Measurements from ENCODE around the gene DHRS4. TPM values are rescaled to one million over a fixed set of nuclear protein-coding genes. Genes with fewer than 3 reads are reported as not detected.
"Not testable (repeated sequence)": the region's sequence is repeated elsewhere in the genome, so short reads cannot be mapped to it uniquely, and the experiment has no call there.

The DHRS4 gene
- total RNA-seq, 2 experiments from 2014 or later = 6.6 to 6.7 TPM

GRCh38 chr14:24006471-24006816 lies 52.9 kb downstream of the DHRS4 start:
- peak overlapping the region; percentile 63 for H3K4me3 ChIP-seq (ENCODE audit: low read length)
- Mint-ChIP-seq H3K4me3 (peak overlapping the region; percentile 65), H3K4me1 (ENCODE audit: low read depth) (peaks cover 42% of the 10 kb centered on the region)
- H3K27me3 ChIP-seq (ENCODE audit: control insufficient read depth in 1 of 2, insufficient read depth in 2 of 2, low read length in 2 of 2); H3K27me3 Mint-ChIP-seq; H3K27ac Mint-ChIP-seq; H3K9me3 Mint-ChIP-seq; CTCF ChIA-PET; H3K36me3 Mint-ChIP-seq (ENCODE audit: low read depth); H3K9me3 ChIP-seq (ENCODE audit: control insufficient read depth in 1 of 2, insufficient read depth in 1 of 2, low read length in 2 of 2); DNase-seq; H3K27ac ChIP-seq (ENCODE audit: low read depth in 1 of 2, low read length in 2 of 2); H3K36me3 ChIP-seq (ENCODE audit: insufficient read depth, low read length); intact Hi-C loops (cut with DNase I, micrococcal nuclease): not testable (repeated sequence)
- POLR2A ChIA-PET = interaction anchor here (1.3 to 2.8 kb wide), 3 partner anchors 88 to 108 kb away, joined by 4 to 9 read pairs (median 5); partner anchors contain the start of genes DCAF11, NRL and PCK2
- peak; percentile 5 for ATAC-seq (ENCODE audit: poor library complexity)
- peaks cover 11% of the 10 kb centered on the region for H3K4me1 ChIP-seq (ENCODE audit: insufficient read depth, low read length)

GRCh38 chr14:24006817-24007652 lies 53.5 kb downstream of the DHRS4 start:
- H3K36me3 Mint-ChIP-seq (ENCODE audit: low read depth); H3K9me3 ChIP-seq (ENCODE audit: control insufficient read depth in 1 of 2, insufficient read depth in 1 of 2, low read length in 2 of 2); H3K36me3 ChIP-seq (ENCODE audit: insufficient read depth, low read length); H3K9me3 Mint-ChIP-seq; intact Hi-C loops (cut with DNase I, micrococcal nuclease); H3K27me3 ChIP-seq (ENCODE audit: control insufficient read depth in 1 of 2, insufficient read depth in 2 of 2, low read length in 2 of 2); H3K27me3 Mint-ChIP-seq: not testable (repeated sequence)
- Mint-ChIP-seq H3K4me3 (peak overlapping the region; percentile 89), H3K4me1 (ENCODE audit: low read depth) (peaks cover 42% of the 10 kb centered on the region), H3K27ac (peak overlapping the region; percentile 58)
- DNase-seq (peak; percentile 35 to 81 (median 62)), ATAC-seq (ENCODE audit: poor library complexity) (peak; percentile 85)
- Histone ChIP-seq H3K4me3 (ENCODE audit: low read length) (peak overlapping the region; percentile 63), H3K4me1 (ENCODE audit: insufficient read depth, low read length) (peaks cover 11% of the 10 kb centered on the region), H3K27ac (ENCODE audit: low read depth in 1 of 2, low read length in 2 of 2) (peak overlapping the region in 1 of 2 donors; percentile 29)
- CTCF ChIA-PET = interaction anchor here (2.1 kb wide), 1 partner anchor 102 kb away, joined by 11 read pairs; no protein-coding TSS in a partner anchor
- POLR2A ChIA-PET = interaction anchor here (0.6 to 2.8 kb wide), 6 partner anchors 74 to 457 kb away, joined by 3 to 9 read pairs (median 5); partner anchors contain the start of genes CHMP4A, DCAF11, NRL and PCK2

GRCh38 chr14:24011051-24011450 lies 57.5 kb downstream of the DHRS4 start:
- ATAC-seq (ENCODE audit: poor library complexity) (no peak), DNase-seq (no peak)
- Histone ChIP-seq H3K36me3 (ENCODE audit: insufficient read depth, low read length) (no peaks in the 10 kb centered on the region), H3K9me3 (ENCODE audit: control insufficient read depth in 1 of 2, insufficient read depth in 1 of 2, low read length in 2 of 2) (no peaks in the 10 kb centered on the region), H3K4me1 (ENCODE audit: insufficient read depth, low read length) (peaks cover 15% of the 10 kb centered on the region), H3K4me3 (ENCODE audit: low read length) (no peak overlapping the region), H3K27ac (ENCODE audit: low read depth in 1 of 2, low read length in 2 of 2) (no peak overlapping the region), H3K27me3 (ENCODE audit: control insufficient read depth in 1 of 2, insufficient read depth in 2 of 2, low read length in 2 of 2) (no peaks in the 10 kb centered on the region)
- ChIA-PET CTCF (no interaction called here), POLR2A (no interaction called here)
- peak overlapping the region; percentile 26 for H3K4me3 Mint-ChIP-seq
- peaks cover 42% of the 10 kb centered on the region for H3K4me1 Mint-ChIP-seq (ENCODE audit: low read depth)
- peaks cover 6% of the 10 kb centered on the region for H3K36me3 Mint-ChIP-seq (ENCODE audit: low read depth)
- intact Hi-C loops (cut with DNase I, micrococcal nuclease) = loop anchor here in 1 of 2 experiments (5.0 to 10.0 kb wide), 3 partner anchors 56 to 286 kb away; partner anchors contain the start of genes DHRS1, DHRS4, IRF9 and NOP9
- H3K9me3 Mint-ChIP-seq = no peaks in the 10 kb centered on the region
- TF ChIP-seq CTCF (IDR thresholded peaks at IDR 0.05) = no peak
- H3K27ac Mint-ChIP-seq = peak overlapping the region; percentile 58
- no peaks in the 10 kb centered on the region for H3K27me3 Mint-ChIP-seq

GRCh38 chr14:24012726-24013273 lies 59.2 kb downstream of the DHRS4 start:
- H3K27ac ChIP-seq (ENCODE audit: low read depth in 1 of 2, low read length in 2 of 2); H3K27me3 ChIP-seq (ENCODE audit: control insufficient read depth in 1 of 2, insufficient read depth in 2 of 2, low read length in 2 of 2); H3K27me3 Mint-ChIP-seq; H3K9me3 ChIP-seq (ENCODE audit: control insufficient read depth in 1 of 2, insufficient read depth in 1 of 2, low read length in 2 of 2); DNase-seq; H3K4me3 Mint-ChIP-seq; ATAC-seq (ENCODE audit: poor library complexity); H3K9me3 Mint-ChIP-seq; H3K36me3 ChIP-seq (ENCODE audit: insufficient read depth, low read length); H3K4me3 ChIP-seq (ENCODE audit: low read length); H3K36me3 Mint-ChIP-seq (ENCODE audit: low read depth); POLR2A ChIA-PET: not testable (repeated sequence)
- intact Hi-C loops (cut with DNase I, micrococcal nuclease) = loop anchor here in 1 of 2 experiments (5.0 to 10.0 kb wide), 3 partner anchors 58 to 285 kb away; partner anchors contain the start of genes DHRS1, DHRS4, IRF9 and NOP9
- peaks cover 11% of the 10 kb centered on the region for H3K4me1 ChIP-seq (ENCODE audit: insufficient read depth, low read length)
- H3K27ac Mint-ChIP-seq = peak overlapping the region; percentile 3
- CTCF ChIA-PET = interaction anchor here (2.4 kb wide), 1 partner anchor 78 kb away, joined by 9 read pairs; no protein-coding TSS in a partner anchor
- H3K4me1 Mint-ChIP-seq (ENCODE audit: low read depth) = peaks cover 36% of the 10 kb centered on the region

Data from CD4-positive, alpha-beta T cell (primary cell).